GM04503 (cell line): Measurements from ENCODE around the gene HEXB.
A peak's percentile ranks its signal among the peaks of the same experiment; 100 is the strongest.
"Not testable (repeated sequence)": the region's sequence is repeated elsewhere in the genome, so short reads cannot be mapped to it uniquely, and the experiment has no call there.

ENCODE experiments used
- DNase-seq: peaks from one replicate; pipeline ENCODE4 v3.0.0-alpha.2; 2012; ENCODE audit warnings: low read depth

HEXB gene

GRCh38 chr5:74738406-74738805 is 53.4 kb downstream of the HEXB start:
- DNase-seq, result no peak

GRCh38 chr5:74748742-74749141 is 63.7 kb downstream of the HEXB start:
- DNase-seq, result not testable (repeated sequence)

GRCh38 chr5:74761241-74761640 is 76.2 kb downstream of the HEXB start:
- no peak for DNase-seq

GRCh38 chr5:74762599-74762998 is 77.6 kb downstream of the HEXB start:
- DNase-seq, result peak; percentile 27

DNA sequence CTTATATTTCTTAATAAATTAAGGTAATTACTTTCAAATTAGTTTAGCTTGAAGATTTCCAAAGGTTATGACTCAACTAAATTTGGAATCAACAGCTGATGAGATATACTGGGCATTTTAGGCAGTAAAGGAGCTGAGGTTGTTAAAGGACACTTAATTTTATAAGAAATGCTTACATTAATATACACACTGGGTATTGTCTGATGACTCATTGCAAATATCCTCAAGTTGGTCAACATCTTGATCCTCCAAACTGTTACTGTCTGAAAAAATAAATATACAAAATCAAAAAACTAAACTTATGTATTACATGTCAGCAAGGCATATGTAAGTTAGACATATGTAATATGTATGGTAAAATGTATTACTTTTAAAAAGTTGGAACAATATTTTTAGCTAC is 78.5 kb downstream of the HEXB start:
- no peak for DNase-seq

GRCh38 chr5:74765201-74765600 is 80.2 kb downstream of the HEXB start:
- DNase-seq, result no peak

DNA sequence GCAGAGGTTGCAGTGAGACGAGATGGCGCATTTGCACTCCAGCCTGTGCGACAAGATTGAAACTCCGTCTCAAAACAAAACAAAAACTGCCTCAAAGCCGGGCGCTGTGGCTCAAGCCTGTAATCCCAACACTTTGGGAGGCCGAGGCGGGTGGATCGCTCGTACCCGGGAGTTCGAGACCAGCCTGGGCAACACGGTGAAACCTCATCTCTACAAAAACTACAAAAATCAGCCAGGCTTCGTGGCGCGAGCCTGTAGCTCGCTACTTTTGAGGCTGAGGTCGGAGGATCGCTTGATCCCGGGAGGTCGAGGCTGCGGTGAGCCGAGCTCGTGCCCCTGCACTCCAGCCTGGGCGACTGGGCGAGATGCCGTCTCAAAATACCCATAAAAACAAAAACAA is 80.9 kb downstream of the HEXB start:
- DNase-seq, result no peak

DNA sequence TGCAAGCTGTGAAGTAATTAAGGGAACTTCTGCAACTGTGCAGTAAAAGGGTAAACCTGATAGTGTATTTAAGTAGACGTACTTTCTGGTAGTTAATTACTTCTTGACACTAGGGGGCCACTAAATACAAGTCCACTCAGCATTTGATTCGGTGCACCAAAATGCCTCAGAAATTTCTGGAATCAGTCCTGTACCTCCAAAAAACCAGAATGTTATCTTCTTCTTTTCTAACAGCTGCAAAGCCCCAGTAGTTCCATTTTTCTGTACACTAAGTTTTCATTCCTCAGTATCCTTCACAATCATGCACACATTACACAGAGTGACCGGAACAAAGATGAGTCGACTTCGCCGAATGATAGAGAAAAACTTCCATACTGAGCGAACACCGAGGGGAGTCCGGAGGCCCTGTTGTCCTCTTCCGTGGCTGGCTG is 81.4 kb downstream of the HEXB start:
- DNase-seq, result no peak

GRCh38 chr5:74766849-74767578 is 82.0 kb downstream of the HEXB start, which contains the start of the genes GFM2 and NSA2:
Gene GFM2, minus strand, starts transcription at chr5:74767117. Its CDS starts 3,375 bp downstream, at chr5:74763742.
Gene NSA2, plus strand, starts transcription at chr5:74767249. Its CDS starts 112 bp downstream, at chr5:74767361.
- DNase-seq, result peak; percentile 56

GRCh38 chr5:74767579-74767913 is 82.5 kb downstream of the HEXB start:
- peak; percentile 19 for DNase-seq
